Activated CD8-positive, alpha-beta T cell treated with anti-CD3 and anti-CD28 coated beads, Interleukin-2, amount 10 ng/mL, durations not matched to agents 7 days and 5 days (primary cell): ENCODE data around the gene ALDH3A2. TPM values are rescaled to one million over a fixed set of nuclear protein-coding genes. Genes with fewer than 3 reads are reported as not detected.
A peak's percentile ranks its signal among the peaks of the same experiment; 100 is the strongest.

Experiments used
- ATAC-seq: fragments of 150-1000 bp; cut with Tn5 transposase; one replicate; pipeline ENCODE4 v1.10.0; 2021; ENCODE audit warnings: moderate library complexity
- CTCF ChIA-PET: fragments of 350-600 bp; sonication (Branson Sonifier 250); formaldehyde crosslinking; loops from one replicate; lab custom pipeline; 2021; ENCODE audit warnings: antibody characterized with exemption; lab: Charles Lee
- POLR2A ChIA-PET: fragments of 350-600 bp; sonication (Branson Sonifier 250); formaldehyde crosslinking; loops from one replicate; lab custom pipeline; 2021; ENCODE audit warnings: antibody characterized with exemption; lab: Charles Lee
- DNase-seq: peaks from one replicate; pipeline ENCODE4 v3.0.0-alpha.2; 2020
- H3K27ac Mint-ChIP-seq: one replicate; pipeline ENCODE4 v1.8.0; 2021; ENCODE audit warnings: mild to moderate bottlenecking, mixed read lengths
- H3K27me3 Mint-ChIP-seq: one replicate; pipeline ENCODE4 v1.8.0; 2021; ENCODE audit warnings: low read depth, mixed read lengths
- H3K36me3 Mint-ChIP-seq: one replicate; pipeline ENCODE4 v1.8.0; 2021; ENCODE audit warnings: low read depth, mixed read lengths
- H3K4me1 Mint-ChIP-seq: one replicate; pipeline ENCODE4 v1.8.0; 2021; ENCODE audit warnings: low read depth, mixed read lengths
- H3K4me3 Mint-ChIP-seq: one replicate; pipeline ENCODE4 v1.8.0; 2021; ENCODE audit warnings: mild to moderate bottlenecking, mixed read lengths
- H3K9me3 Mint-ChIP-seq: one replicate; pipeline ENCODE4 v1.8.0; 2022; ENCODE audit warnings: mixed read lengths; ENCODE audit not compliant: insufficient read depth
- total RNA-seq, 2 experiments: library from RNA; stranded (reverse); gene quantifications; one replicate each; pipeline ENCODE4 v1.2.3, GENCODE V29; 2021

ALDH3A2 gene
- total RNA-seq, 2 experiments from 2014 or later, result 25.1 to 27.4 TPM

DNA sequence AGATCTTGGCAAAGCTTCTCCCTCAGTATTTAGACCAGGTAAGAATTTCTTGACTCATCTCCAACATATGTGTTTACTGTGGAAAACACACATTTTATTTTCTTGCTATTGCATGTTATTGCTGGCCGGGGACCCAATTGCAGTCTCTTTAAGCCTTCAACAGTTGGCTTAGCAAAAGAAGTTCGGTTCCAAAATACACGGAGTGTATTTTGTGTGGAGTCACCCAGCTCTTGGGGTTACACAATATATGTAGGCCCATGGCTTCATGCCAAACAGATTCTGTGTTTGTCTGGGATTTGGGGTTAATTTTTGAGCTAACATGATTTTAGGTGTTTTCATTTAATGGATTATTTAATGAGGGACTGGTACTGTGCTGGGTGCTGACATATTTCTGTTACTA, 4.0 kb downstream of the ALDH3A2 start:
- Mint-ChIP-seq H3K4me1 (peaks cover 52% of the 10 kb centered on the region), H3K27ac (no peak overlapping the region), H3K36me3 (peaks cover 41% of the 10 kb centered on the region), H3K4me3 (no peak overlapping the region), H3K27me3 (no peaks in the 10 kb centered on the region), H3K9me3 (no peaks in the 10 kb centered on the region)
- ATAC-seq (no peak), DNase-seq (no peak)
- ChIA-PET CTCF (interaction anchor here (1.0 to 1.5 kb wide), 3 partner anchors 93 to 153 kb away, joined by 3 to 5 read pairs (median 3); no protein-coding TSS in a partner anchor), POLR2A (no interaction called here)

DNA sequence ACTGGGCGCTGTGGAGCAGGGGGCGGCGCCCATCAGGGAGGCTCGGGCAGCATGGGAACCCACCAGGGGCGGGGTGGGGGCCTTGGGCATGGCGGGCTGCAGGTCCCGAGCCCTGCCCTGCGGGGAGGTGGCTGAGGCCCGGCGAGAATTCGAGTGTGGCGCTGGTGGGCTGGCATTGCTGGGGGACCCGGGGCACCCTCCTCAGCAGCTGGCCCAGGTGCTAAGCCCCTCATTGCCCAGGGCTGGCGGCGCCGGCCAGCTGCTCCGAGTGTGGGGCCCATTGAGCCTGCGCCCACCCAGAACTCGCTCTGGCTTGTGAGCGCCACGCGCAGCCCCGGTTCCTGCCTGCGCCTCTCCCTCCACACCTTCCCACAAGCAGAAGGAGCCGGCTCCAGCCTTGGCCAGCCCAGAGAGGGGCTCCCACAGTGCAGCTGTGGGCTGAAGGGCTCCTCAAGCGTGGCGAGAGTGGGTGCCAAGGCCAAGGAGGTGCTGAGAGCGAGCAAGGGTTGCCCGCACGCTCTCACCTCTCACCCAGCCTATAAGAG, 5.9 kb downstream of the ALDH3A2 start:
- ChIA-PET CTCF (interaction anchor here (2.8 kb wide), 1 partner anchor 9 kb away, joined by 11 read pairs; no protein-coding TSS in a partner anchor), POLR2A (no interaction called here)
- Mint-ChIP-seq H3K27ac (no peak overlapping the region), H3K4me1 (peaks cover 41% of the 10 kb centered on the region), H3K9me3 (no peaks in the 10 kb centered on the region), H3K4me3 (no peak overlapping the region), H3K27me3 (no peaks in the 10 kb centered on the region), H3K36me3 (peaks cover 47% of the 10 kb centered on the region)
- ATAC-seq (no peak), DNase-seq (no peak)

GRCh38 chr17:19654896-19655295, 6.3 kb downstream of the ALDH3A2 start:
- POLR2A ChIA-PET, result interaction anchor here (0.8 kb wide), 1 partner anchor 21 kb away, joined by 3 read pairs; no protein-coding TSS in a partner anchor

DNA sequence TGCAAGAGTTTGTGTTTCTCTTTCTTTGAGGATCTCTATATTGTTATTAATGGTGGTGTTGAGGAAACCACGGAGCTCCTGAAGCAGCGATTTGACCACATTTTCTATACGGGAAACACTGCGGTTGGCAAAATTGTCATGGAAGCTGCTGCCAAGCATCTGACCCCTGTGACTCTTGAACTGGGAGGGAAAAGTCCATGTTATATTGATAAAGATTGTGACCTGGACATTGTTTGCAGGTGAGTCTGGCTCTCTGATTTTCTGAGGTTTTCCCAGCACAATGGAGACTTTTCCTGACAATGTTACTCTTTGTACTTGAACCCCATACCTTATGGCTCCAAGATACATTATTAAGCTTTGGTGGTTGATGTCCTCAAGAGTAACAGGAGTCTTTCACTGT, 7.8 kb downstream of the ALDH3A2 start:
- no peak overlapping the region for H3K27ac Mint-ChIP-seq
- peaks cover 29% of the 10 kb centered on the region for H3K4me1 Mint-ChIP-seq
- ATAC-seq (no peak), DNase-seq (no peak)
- POLR2A ChIA-PET, result interaction anchor here (2.0 kb wide), 1 partner anchor 8 kb away, joined by 18 read pairs; the partner anchor contains the start of gene ALDH3A2
- H3K27me3 Mint-ChIP-seq, result no peaks in the 10 kb centered on the region
- peaks cover 48% of the 10 kb centered on the region for H3K36me3 Mint-ChIP-seq
- peak overlapping the region; percentile 59 for H3K4me3 Mint-ChIP-seq
- CTCF ChIA-PET, result interaction anchor here (1.0 to 2.8 kb wide), 4 partner anchors 9 to 293 kb away, joined by 4 to 20 read pairs (median 11); partner anchors contain the start of genes ALDH3A2 and B9D1
- H3K9me3 Mint-ChIP-seq, result no peaks in the 10 kb centered on the region

More at GRCh38 chr17:19654896-19655295, 6.3 kb downstream of the ALDH3A2 start:
- peaks cover 36% of the 10 kb centered on the region for H3K4me1 Mint-ChIP-seq
- ATAC-seq (no peak), DNase-seq (no peak)
- CTCF ChIA-PET, result interaction anchor here (1.2 to 2.8 kb wide), 3 partner anchors 10 to 90 kb away, joined by 4 to 11 read pairs (median 11); no protein-coding TSS in a partner anchor
- no peaks in the 10 kb centered on the region for H3K27me3 Mint-ChIP-seq
- no peak overlapping the region for H3K27ac Mint-ChIP-seq
- H3K9me3 Mint-ChIP-seq, result no peaks in the 10 kb centered on the region
- peaks cover 47% of the 10 kb centered on the region for H3K36me3 Mint-ChIP-seq
- H3K4me3 Mint-ChIP-seq, result no peak overlapping the region

DNA sequence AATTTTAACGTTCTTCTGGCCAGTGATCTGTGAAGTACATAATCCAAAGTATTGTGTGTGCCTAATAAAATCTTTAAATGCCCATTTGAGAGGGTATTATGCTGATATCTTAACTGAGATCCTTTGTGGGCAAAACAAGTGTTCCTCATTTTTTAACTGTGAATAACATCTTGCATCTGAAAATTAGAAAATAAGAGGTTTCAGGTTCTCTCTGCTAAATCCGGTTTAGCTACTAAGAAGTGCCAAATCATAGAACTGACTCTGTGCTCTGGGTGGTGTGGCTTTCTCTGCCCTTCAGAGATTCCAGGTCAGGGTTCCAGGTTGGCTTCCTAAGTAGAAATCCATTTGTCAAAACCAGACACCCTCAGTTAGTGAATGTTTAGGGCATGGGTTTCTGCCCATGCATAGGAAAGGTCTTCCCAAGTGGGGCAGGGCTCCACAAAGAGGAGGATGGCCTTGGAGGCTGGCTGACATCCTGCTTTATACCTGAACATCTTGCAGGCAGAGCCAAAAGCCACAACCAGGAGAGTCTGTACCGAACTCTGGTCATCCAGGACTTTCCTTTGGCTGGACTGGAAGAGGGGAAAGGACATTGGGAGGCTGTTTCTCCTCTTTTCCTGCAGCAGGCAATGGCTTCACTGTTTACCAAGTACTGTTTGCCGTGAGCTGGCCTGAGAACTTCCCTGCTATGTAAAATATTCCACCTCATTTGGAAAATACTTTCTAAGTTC, 8.5 kb downstream of the ALDH3A2 start:
- ChIA-PET CTCF (interaction anchor here (1.0 to 2.8 kb wide), 4 partner anchors 10 to 294 kb away, joined by 4 to 20 read pairs (median 11); partner anchors contain the start of genes ALDH3A2 and B9D1), POLR2A (interaction anchor here (0.6 to 2.0 kb wide), 2 partner anchors 9 to 560 kb away, joined by 3 to 18 read pairs; partner anchors contain the start of gene ALDH3A2)
- H3K27me3 Mint-ChIP-seq, result no peaks in the 10 kb centered on the region
- no peaks in the 10 kb centered on the region for H3K9me3 Mint-ChIP-seq
- peaks cover 48% of the 10 kb centered on the region for H3K36me3 Mint-ChIP-seq
- ATAC-seq, result no peak
- DNase-seq, result no peak
- peak overlapping the region; percentile 75 for H3K27ac Mint-ChIP-seq
- H3K4me1 Mint-ChIP-seq, result peaks cover 29% of the 10 kb centered on the region
- H3K4me3 Mint-ChIP-seq, result peak overlapping the region; percentile 59

GRCh38 chr17:19659366-19660177, 11.0 kb downstream of the ALDH3A2 start:
- POLR2A ChIA-PET, result interaction anchor here (2.1 kb wide), 1 partner anchor 11 kb away, joined by 5 read pairs; the partner anchor contains the start of gene ALDH3A2
- H3K36me3 Mint-ChIP-seq, result peaks cover 42% of the 10 kb centered on the region
- CTCF ChIA-PET, result interaction anchor here (1.1 to 1.8 kb wide), 2 partner anchors 11 to 13 kb away, joined by 3 to 6 read pairs; partner anchors contain the start of gene ALDH3A2

GRCh38 chr17:19660219-19660870, 11.8 kb downstream of the ALDH3A2 start:
- ChIA-PET POLR2A (interaction anchor here (2.1 kb wide), 1 partner anchor 12 kb away, joined by 5 read pairs; the partner anchor contains the start of gene ALDH3A2), CTCF (interaction anchor here (1.8 kb wide), 1 partner anchor 12 kb away, joined by 6 read pairs; the partner anchor contains the start of gene ALDH3A2)
- no peak overlapping the region for H3K4me3 Mint-ChIP-seq
- H3K27ac Mint-ChIP-seq, result no peak overlapping the region
- H3K4me1 Mint-ChIP-seq, result peaks cover 20% of the 10 kb centered on the region
- no peaks in the 10 kb centered on the region for H3K27me3 Mint-ChIP-seq
- DNase-seq (no peak), ATAC-seq (no peak)
- peaks cover 37% of the 10 kb centered on the region for H3K36me3 Mint-ChIP-seq
- no peaks in the 10 kb centered on the region for H3K9me3 Mint-ChIP-seq

More at GRCh38 chr17:19659366-19660177, 11.0 kb downstream of the ALDH3A2 start:
- no peak overlapping the region for H3K4me3 Mint-ChIP-seq
- ATAC-seq (no peak), DNase-seq (no peak)
- no peaks in the 10 kb centered on the region for H3K9me3 Mint-ChIP-seq
- H3K27ac Mint-ChIP-seq, result no peak overlapping the region
- no peaks in the 10 kb centered on the region for H3K27me3 Mint-ChIP-seq
- peaks cover 28% of the 10 kb centered on the region for H3K4me1 Mint-ChIP-seq

DNA sequence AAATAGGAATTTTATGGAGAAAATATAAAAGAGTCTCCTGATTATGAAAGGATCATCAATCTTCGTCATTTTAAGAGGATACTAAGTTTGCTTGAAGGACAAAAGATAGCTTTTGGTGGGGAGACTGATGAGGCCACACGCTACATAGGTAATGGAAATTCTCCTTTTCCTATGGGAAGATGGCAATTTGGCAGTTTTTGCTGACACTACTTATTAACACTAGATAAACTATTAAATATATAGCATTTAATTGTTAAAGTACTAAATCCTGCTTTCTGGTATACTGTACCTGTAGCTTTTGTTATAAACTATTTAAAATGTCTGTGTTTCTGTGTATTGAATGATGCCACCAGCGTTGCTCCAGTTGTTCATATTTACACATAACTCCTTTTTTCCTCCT, 12.6 kb downstream of the ALDH3A2 start:
- POLR2A ChIA-PET, result interaction anchor here (1.6 kb wide), 1 partner anchor 13 kb away, joined by 7 read pairs; the partner anchor contains the start of gene ALDH3A2
- DNase-seq, result no peak
- Mint-ChIP-seq H3K27me3 (no peaks in the 10 kb centered on the region), H3K4me3 (no peak overlapping the region), H3K4me1 (peaks cover 13% of the 10 kb centered on the region), H3K36me3 (peaks cover 29% of the 10 kb centered on the region), H3K9me3 (no peaks in the 10 kb centered on the region), H3K27ac (no peak overlapping the region)
- CTCF ChIA-PET, result interaction anchor here (0.8 to 1.3 kb wide), 3 partner anchors 13 to 61 kb away, joined by 3 to 5 read pairs (median 3); partner anchors contain the start of gene ALDH3A2
- no peak for ATAC-seq

DNA sequence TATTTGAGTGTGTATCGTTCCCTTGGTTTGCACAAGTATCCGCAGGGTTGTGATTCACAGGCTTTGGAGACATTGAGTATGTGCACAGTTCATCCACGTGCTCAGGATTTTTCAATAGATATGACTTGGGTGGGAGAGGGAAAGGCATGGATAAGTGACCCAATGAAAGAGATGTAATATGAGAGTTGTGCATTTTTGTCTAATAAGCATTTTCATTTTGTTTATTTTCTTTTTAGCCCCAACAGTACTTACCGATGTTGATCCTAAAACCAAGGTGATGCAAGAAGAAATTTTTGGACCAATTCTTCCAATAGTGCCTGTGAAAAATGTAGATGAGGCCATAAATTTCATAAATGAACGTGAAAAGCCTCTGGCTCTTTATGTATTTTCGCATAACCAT, 14.5 kb downstream of the ALDH3A2 start:
- POLR2A ChIA-PET, result no interaction called here
- Mint-ChIP-seq H3K9me3 (no peaks in the 10 kb centered on the region), H3K4me3 (no peak overlapping the region), H3K27ac (no peak overlapping the region), H3K4me1 (no peaks in the 10 kb centered on the region), H3K27me3 (no peaks in the 10 kb centered on the region), H3K36me3 (peaks cover 15% of the 10 kb centered on the region)
- no peak for DNase-seq
- CTCF ChIA-PET, result no interaction called here
- no peak for ATAC-seq

GRCh38 chr17:19664136-19664820, 15.7 kb downstream of the ALDH3A2 start:
- DNase-seq, result no peak
- peaks cover 14% of the 10 kb centered on the region for H3K36me3 Mint-ChIP-seq
- no peak overlapping the region for H3K4me3 Mint-ChIP-seq
- ATAC-seq, result no peak
- no peaks in the 10 kb centered on the region for H3K4me1 Mint-ChIP-seq
- no peaks in the 10 kb centered on the region for H3K9me3 Mint-ChIP-seq
- ChIA-PET CTCF (no interaction called here), POLR2A (interaction anchor here (1.3 kb wide), 1 partner anchor 18 kb away, joined by 3 read pairs; no protein-coding TSS in a partner anchor)
- no peak overlapping the region for H3K27ac Mint-ChIP-seq
- no peaks in the 10 kb centered on the region for H3K27me3 Mint-ChIP-seq
